ENCODE data around the gene CRACR2B.

Gene CRACR2B

DNA sequence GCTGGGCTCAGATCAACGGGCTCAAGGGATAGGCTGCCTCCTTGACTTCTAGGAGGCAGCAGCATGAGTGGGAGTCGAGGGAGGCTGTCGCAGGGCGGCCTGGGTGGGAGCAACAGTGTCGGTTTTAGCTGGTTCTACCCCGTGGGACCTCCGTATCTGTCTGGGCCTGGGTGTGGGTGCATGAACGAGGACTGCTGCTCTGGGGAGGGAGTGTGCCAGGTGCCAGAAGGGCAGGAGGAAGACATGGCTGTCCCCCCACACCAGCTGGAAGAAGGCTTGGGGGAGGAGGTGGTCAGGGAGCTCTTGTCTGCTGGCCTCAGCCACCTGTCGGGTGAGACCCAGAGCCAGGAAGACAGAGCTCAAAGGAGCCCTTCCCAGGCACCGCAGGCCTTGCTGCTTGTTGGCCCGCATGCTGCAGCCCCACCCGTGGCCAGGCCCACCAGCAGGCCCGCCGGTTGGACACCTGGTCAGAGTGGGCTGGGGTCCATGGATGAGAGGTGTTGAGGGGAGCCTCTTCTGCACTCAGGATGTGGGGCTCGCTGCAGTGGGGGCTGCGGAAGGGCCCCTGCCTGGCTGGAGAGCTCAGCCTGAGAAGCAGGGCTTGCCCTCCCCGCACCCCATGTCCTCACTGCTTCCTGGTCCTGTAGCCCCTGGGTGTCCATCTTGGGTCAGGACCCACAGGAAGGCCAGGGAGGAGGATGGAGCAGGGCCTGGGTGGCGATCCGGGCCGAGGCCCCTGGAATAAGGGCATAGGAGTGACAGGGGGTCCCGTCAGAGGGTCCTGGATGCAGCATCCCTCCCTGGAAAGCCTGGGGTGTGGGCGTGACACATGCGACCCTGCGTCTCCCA is 41.3 kb upstream of the CRACR2B start:
- Histone ChIP-seq H3K36me3 (replicated peaks) (no peaks in the 10 kb centered on the region), H3K4me3 (ENCODE audit: low read depth, low read length) (no peak overlapping the region), H3K27ac (no peak overlapping the region), H3K27me3 (replicated peaks) (no peaks in the 10 kb centered on the region)
- no peak for DNase-seq
- TF ChIP-seq, protein P1, sequence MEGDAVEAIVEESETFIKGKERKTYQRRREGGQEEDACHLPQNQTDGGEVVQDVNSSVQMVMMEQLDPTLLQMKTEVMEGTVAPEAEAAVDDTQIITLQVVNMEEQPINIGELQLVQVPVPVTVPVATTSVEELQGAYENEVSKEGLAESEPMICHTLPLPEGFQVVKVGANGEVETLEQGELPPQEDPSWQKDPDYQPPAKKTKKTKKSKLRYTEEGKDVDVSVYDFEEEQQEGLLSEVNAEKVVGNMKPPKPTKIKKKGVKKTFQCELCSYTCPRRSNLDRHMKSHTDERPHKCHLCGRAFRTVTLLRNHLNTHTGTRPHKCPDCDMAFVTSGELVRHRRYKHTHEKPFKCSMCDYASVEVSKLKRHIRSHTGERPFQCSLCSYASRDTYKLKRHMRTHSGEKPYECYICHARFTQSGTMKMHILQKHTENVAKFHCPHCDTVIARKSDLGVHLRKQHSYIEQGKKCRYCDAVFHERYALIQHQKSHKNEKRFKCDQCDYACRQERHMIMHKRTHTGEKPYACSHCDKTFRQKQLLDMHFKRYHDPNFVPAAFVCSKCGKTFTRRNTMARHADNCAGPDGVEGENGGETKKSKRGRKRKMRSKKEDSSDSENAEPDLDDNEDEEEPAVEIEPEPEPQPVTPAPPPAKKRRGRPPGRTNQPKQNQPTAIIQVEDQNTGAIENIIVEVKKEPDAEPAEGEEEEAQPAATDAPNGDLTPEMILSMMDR (IDR thresholded peaks at IDR 0.05; ENCODE audit: low read depth, low read length, missing control alignments): no peak
- in situ Hi-C loops (cut with HindIII; ENCODE audit: low pct_ligation_motif_present, low sequenced_read_pairs): no loop called here

DNA sequence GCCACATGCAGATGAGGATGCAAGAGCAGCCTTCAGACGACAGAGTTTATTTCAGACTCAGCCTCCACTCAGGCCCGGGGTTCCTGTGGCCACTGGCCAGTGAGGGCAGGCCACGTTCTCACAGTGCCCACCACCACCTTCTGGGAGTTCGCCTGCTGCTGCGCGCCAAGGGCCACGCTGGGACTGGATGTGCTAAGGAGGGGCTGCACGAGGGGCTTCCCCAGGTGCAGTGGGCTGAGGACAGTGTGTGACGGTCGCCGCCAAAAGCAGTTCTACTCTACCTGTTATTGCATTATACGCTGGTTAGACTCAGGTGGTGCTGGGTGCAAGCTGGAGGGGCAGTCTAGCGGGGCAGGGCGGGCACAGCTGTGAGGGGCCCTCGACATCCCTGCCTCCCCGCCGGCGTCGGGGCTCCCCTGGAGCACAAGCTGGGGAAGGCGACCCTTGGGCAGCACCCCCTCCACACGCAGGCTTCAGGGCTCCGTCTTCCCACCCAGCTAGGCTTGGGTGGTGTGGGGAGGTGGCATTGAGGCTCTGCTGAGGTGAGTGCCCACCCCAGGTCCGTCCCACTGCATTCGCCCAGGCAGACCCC is 40.5 kb upstream of the CRACR2B start:
- DNase-seq: no peak
- H3K36me3 ChIP-seq (replicated peaks): peaks cover 6% of the 10 kb centered on the region
- H3K27me3 ChIP-seq (replicated peaks): no peaks in the 10 kb centered on the region
- in situ Hi-C loops (cut with HindIII; ENCODE audit: low pct_ligation_motif_present, low sequenced_read_pairs): no loop called here
- no peak overlapping the region for H3K27ac ChIP-seq
- H3K4me3 ChIP-seq (ENCODE audit: low read depth, low read length): no peak overlapping the region
- TF ChIP-seq, protein P1 (IDR thresholded peaks at IDR 0.05; ENCODE audit: low read depth, low read length, missing control alignments): no peak

DNA sequence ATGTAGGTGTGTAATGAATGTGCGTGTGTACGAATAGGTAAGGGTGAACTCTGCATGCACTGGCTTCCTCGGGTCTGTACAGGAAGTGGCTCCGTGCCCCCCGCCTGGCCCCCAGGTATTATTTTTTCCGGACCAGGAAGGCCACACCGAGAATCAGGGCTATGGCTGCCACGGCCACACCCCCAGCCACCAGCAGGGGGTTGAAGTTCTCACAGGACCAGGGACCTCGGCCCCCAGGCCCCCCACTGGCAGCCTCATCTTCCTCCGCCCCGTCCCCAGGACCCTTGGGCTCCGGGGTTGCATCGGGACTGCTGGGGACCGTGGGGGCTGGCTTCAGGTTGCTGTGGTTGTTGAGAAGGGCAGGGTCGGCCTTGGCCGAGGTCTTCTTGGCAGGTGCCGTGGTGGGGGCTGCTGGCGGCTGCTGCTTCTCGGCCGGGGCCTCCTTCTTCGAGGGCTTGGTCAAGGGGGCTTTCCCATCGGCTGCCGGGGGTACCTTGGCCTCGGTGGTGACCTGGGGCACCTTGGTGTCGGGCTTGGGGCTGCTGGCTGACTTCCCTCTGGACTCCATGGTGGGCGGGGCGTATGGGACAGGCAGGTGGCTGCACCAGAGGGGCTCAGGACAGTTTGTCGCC is 39.6 kb upstream of the CRACR2B start:
- TF ChIP-seq, protein P1 (IDR thresholded peaks at IDR 0.05; ENCODE audit: low read depth, low read length, missing control alignments): peak; percentile 32
- no peak overlapping the region for H3K4me3 ChIP-seq (ENCODE audit: low read depth, low read length)
- in situ Hi-C loops (cut with HindIII; ENCODE audit: low pct_ligation_motif_present, low sequenced_read_pairs): no loop called here
- peaks cover 10% of the 10 kb centered on the region for H3K36me3 ChIP-seq (replicated peaks)
- H3K27me3 ChIP-seq (replicated peaks): no peaks in the 10 kb centered on the region
- H3K27ac ChIP-seq: no peak overlapping the region
- DNase-seq: no peak

DNA sequence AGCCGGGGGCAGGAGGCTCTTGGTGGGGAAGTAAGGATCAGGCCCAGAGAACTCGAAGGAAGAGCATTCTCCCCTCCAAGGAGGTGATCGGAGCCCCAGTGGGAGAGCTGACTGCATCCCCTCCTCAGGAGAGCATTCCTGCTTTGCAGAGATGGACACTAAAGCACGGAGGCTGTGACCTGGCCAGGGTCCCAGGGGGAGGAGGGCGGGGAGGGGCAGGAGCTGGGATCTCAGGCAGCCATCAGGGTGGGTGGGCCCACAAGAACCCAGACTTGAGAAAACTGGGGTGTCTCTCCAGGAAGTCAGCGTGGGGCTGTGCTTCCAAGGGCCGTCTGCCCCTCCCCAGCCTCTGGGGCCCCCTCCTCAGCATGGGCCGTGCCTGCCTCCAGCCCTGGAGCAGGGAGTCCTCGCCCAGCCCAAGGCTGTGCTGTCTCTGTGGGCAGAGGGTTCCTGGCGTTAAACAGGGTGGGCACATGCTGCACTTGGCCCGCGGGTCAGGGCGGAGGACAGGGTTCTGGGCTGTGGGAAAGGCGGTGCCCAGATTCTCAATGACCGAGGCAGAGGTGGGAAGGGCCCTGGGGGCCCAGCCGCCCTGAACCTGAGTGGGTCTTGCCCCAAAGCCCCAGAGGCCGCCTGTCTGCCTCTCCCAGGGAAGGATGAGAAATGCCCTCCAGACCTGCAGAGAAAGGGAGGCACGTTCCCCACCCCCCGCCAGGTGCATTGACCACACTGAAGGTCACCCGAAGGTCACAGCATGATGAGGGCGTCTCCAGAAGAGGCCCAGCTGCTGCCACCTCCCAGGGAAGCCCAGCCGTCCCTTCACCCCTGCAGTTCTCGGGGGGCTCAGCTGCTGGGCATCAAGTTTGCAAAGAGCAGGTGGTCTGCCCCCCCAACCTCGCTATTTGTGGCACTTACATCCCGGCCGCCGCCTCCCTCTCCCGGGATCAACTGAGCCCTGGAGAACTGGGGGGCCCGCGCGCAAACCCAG is 38.5 kb upstream of the CRACR2B start:
- H3K27ac ChIP-seq: no peak overlapping the region
- no peak for DNase-seq
- TF ChIP-seq, protein P1 (IDR thresholded peaks at IDR 0.05; ENCODE audit: low read depth, low read length, missing control alignments): no peak
- H3K27me3 ChIP-seq (replicated peaks): no peaks in the 10 kb centered on the region
- H3K4me3 ChIP-seq (ENCODE audit: low read depth, low read length): peak overlapping the region; percentile 9
- H3K36me3 ChIP-seq (replicated peaks): peaks cover 14% of the 10 kb centered on the region
- in situ Hi-C loops (cut with HindIII; ENCODE audit: low pct_ligation_motif_present, low sequenced_read_pairs): no loop called here

DNA sequence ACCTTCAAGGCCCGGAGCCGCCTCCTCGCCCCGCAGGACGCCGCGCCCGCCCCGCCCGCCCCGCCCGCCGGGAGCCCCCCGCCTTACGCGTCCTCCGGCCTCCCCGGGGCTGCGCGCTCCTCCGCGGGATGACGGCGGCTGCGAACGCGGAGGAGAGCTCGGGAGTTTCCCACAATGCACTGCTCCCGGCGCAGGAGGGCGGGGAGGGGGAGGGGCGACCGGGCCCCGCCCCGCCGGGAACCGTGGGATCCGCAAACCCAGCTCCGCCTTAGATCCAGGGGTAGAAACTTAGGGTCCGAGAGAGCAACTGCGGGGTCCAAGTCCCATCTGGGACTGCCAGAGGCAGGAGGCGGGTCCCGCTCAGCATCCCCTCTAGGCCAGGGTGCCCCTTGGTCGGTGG is 37.8 kb upstream of the CRACR2B start, which contains the start of gene CEND1:
Gene CEND1 (minus strand): TSS at position 148 of the 400 bp plus-strand sequence. CDS start 1,514 bp downstream, outside the sequence.
- DNase-seq: no peak
- TF ChIP-seq, protein P1 (IDR thresholded peaks at IDR 0.05; ENCODE audit: low read depth, low read length, missing control alignments): no peak
- peak within 1 kb of the TSS; percentile 9 for H3K4me3 ChIP-seq (ENCODE audit: low read depth, low read length)
- no peak within 1 kb of the TSS for H3K27ac ChIP-seq
- H3K36me3 ChIP-seq (replicated peaks): peaks cover 17% of the 10 kb centered on the region
- no peaks in the 10 kb centered on the region for H3K27me3 ChIP-seq (replicated peaks)
- in situ Hi-C loops (cut with HindIII; ENCODE audit: low pct_ligation_motif_present, low sequenced_read_pairs): no loop called here
